ENCODE measurements around the gene ADRB1.

The ADRB1 gene

GRCh38 chr10:114043532-114044246, at the start of gene ADRB1:
Gene ADRB1 (plus strand): TSS chr10:114043866. CDS start chr10:114044133, 267 bp downstream.
- no peak for DNase-seq

- DNase-seq = no peak
Observed at GRCh38 chr10:113995201-113995600, 48.5 kb upstream of the ADRB1 start.

GRCh38 chr10:113997428-113997827, 46.2 kb upstream of the ADRB1 start:
- DNase-seq = no peak

GRCh38 chr10:113999531-113999930, 44.1 kb upstream of the ADRB1 start:
- no peak for DNase-seq

GRCh38 chr10:114000457-114001010, 43.1 kb upstream of the ADRB1 start:
- DNase-seq = no peak

GRCh38 chr10:114002422-114002821, 41.2 kb upstream of the ADRB1 start:
- no peak for DNase-seq

- DNase-seq = no peak
Observed at GRCh38 chr10:114003161-114003941, 40.3 kb upstream of the ADRB1 start.

GRCh38 chr10:114009281-114009996, 34.2 kb upstream of the ADRB1 start:
- DNase-seq = no peak

GRCh38 chr10:114010316-114010715, 33.4 kb upstream of the ADRB1 start:
- DNase-seq = no peak

GRCh38 chr10:114012650-114013049, 31.0 kb upstream of the ADRB1 start:
- no peak for DNase-seq

GRCh38 chr10:114015708-114016107, 28.0 kb upstream of the ADRB1 start:
- DNase-seq = no peak

- no peak for DNase-seq
Observed at GRCh38 chr10:114017271-114017670, 26.4 kb upstream of the ADRB1 start.

- DNase-seq = no peak
Observed at GRCh38 chr10:114017873-114018272, 25.8 kb upstream of the ADRB1 start.

GRCh38 chr10:114019226-114019625, 24.4 kb upstream of the ADRB1 start:
- DNase-seq = no peak

GRCh38 chr10:114021154-114021553, 22.5 kb upstream of the ADRB1 start:
- DNase-seq = no peak

GRCh38 chr10:114021717-114022680, 21.7 kb upstream of the ADRB1 start:
- DNase-seq = no peak

- no peak for DNase-seq
Observed at GRCh38 chr10:114022766-114023597, 20.7 kb upstream of the ADRB1 start.

GRCh38 chr10:114024876-114025610, 18.6 kb upstream of the ADRB1 start:
- no peak for DNase-seq

- no peak for DNase-seq
Observed at GRCh38 chr10:114025611-114026130, 18.0 kb upstream of the ADRB1 start.

Measured in cortex of kidney (tissue), 1 donor.